ENCODE measurements around the gene CACNA1E.

The CACNA1E gene

GRCh38 chr1:181704546-181704945 is 221.2 kb downstream of the CACNA1E start:
- DNase-seq (ENCODE audit: low spot score): no peak
- no peak for TF ChIP-seq CTCF (IDR thresholded peaks at IDR 0.05; ENCODE audit: extremely low read depth, missing control alignments)

DNA sequence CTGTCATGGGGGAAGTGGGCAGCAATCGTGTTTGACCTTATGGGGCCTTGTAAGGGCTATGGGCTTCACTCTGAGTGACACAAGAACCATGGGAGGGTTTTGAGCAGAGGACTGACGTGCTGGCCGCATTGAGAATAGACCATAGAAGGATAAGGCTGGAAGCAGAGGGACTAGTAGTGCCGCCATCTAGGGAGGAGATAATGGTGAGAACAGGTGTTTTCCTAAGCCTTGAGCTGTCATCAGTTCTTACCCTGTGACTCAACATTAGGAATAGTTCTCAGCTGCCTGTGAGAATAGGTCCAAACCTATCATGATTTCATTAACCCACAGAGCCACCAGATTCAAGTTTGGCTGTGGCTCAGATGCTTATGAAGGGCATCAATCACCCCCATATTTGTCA is 228.5 kb downstream of the CACNA1E start:
- TF ChIP-seq CTCF (IDR thresholded peaks at IDR 0.05; ENCODE audit: extremely low read depth, missing control alignments): no peak
- no peak for DNase-seq (ENCODE audit: low spot score)

- TF ChIP-seq CTCF (IDR thresholded peaks at IDR 0.05; ENCODE audit: extremely low read depth, missing control alignments): no peak
- no peak for DNase-seq (ENCODE audit: low spot score)
Observed at GRCh38 chr1:181712711-181713110, 229.4 kb downstream of the CACNA1E start.

- no peak for TF ChIP-seq CTCF (IDR thresholded peaks at IDR 0.05; ENCODE audit: extremely low read depth, missing control alignments)
Observed at GRCh38 chr1:181714428-181714827, 231.1 kb downstream of the CACNA1E start.

GRCh38 chr1:181718034-181718433 is 234.7 kb downstream of the CACNA1E start:
- TF ChIP-seq CTCF (IDR thresholded peaks at IDR 0.05; ENCODE audit: extremely low read depth, missing control alignments): no peak
- DNase-seq (ENCODE audit: low spot score): no peak

More at GRCh38 chr1:181714428-181714827, 231.1 kb downstream of the CACNA1E start:
- DNase-seq (ENCODE audit: low spot score): no peak

DNA sequence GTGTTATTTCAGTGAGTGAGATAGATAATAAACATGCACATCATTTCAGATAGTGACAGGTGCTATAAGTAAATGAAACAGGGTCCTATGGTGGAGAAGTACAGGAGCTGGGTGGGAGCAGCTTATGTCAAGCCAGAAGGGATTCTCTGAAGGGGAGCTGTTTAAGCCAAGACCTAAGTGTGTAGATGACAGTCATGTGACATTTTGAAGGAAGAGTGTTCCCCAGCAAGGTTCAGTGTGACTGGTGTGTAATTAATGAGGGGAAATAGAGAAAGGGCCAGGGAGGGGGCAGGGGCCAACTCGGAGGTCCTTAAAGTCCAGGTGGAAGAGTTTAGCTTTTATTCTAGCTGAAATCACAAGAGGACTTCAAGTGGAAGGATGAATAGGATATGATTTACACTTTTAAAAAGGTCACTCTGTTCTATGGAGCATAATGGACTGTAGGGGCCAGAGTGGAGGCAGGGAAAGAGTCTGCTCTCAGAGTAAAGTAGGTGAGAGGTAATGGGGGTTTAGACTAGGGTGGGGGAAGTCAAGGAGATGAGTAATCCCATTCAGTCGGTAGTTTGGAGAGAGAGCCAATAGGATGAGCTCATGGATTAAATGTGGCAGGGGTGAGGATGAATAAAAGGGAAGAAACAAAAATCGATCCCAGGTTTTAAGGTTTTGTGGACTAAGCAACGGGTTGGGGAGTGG is 243.1 kb downstream of the CACNA1E start:
- no peak for DNase-seq (ENCODE audit: low spot score)
- no peak for TF ChIP-seq CTCF (IDR thresholded peaks at IDR 0.05; ENCODE audit: extremely low read depth, missing control alignments)

GRCh38 chr1:181730606-181731005 is 247.3 kb downstream of the CACNA1E start:
- no peak for DNase-seq (ENCODE audit: low spot score)
- no peak for TF ChIP-seq CTCF (IDR thresholded peaks at IDR 0.05; ENCODE audit: extremely low read depth, missing control alignments)
